PC-3 (cell line): ENCODE data around the gene OR4A5. TPM values are rescaled to one million over a fixed set of nuclear protein-coding genes. Genes with fewer than 3 reads are reported as not detected.
"Not testable (repeated sequence)": the region's sequence is repeated elsewhere in the genome, so short reads cannot be mapped to it uniquely, and the experiment has no call there.

Experiments used
- ATAC-seq: fragments of 200-7000 bp; cut with Tn5 transposase; 2 replicates; pipeline ENCODE4 v1.9.1; 2020; ENCODE audit warnings: mild to moderate bottlenecking, moderate library complexity
- Bru-seq: library from RNA; stranded (reverse); fragments of 400-500 nt; gene quantifications from one replicate; lab custom pipeline; 2021; lab: Mats Ljungman, UMichigan
- BruChase-seq, 2 experiments: library from RNA; stranded (reverse); fragments of 400-500 nt; gene quantifications; one replicate each; lab custom pipeline; 2021; lab: Mats Ljungman, UMichigan
- BruUV-seq: library from RNA; stranded (reverse); fragments of 400-500 nt; replicated peaks from 2 replicates; lab custom pipeline; 2021; lab: Mats Ljungman, UMichigan
- CTCF ChIA-PET: fragments of 300-600 bp; sonication (Branson Sonifier 250); formaldehyde crosslinking; loops from one replicate; lab custom pipeline; 2022; ENCODE audit warnings: antibody characterized with exemption; lab: Charles Lee
- POLR2A ChIA-PET: fragments of 300-600 bp; sonication (Branson Sonifier 250); formaldehyde crosslinking; loops from one replicate; lab custom pipeline; 2022; ENCODE audit warnings: antibody characterized with exemption; ENCODE audit not compliant: unreplicated experiment; lab: Charles Lee
- DNase-seq: peaks from one replicate; pipeline ENCODE4 v3.0.0-alpha.2; 2015
- H2AFZ ChIP-seq: fragments of 300-600 bp; sonication (generic); 2 replicates; pipeline ENCODE4 v1.6.0; 2016; ENCODE audit warnings: antibody characterized with exemption, low read length
- H3F3A ChIP-seq: fragments of 300-600 bp; sonication (generic); one replicate; pipeline ENCODE4 v1.6.0; 2017; ENCODE audit warnings: antibody characterized with exemption, low read length, control low read depth, mild to moderate bottlenecking; ENCODE audit not compliant: unreplicated experiment
- H3K27ac ChIP-seq: fragments of 300-600 bp; sonication (generic); 2 replicates; pipeline ENCODE4 v1.5.1; 2016; ENCODE audit warnings: mild to moderate bottlenecking, low read length
- H3K27me3 ChIP-seq: fragments of 300-600 bp; sonication (generic); 2 replicates; pipeline ENCODE4 v1.6.1; 2016; ENCODE audit warnings: low read length, mixed read lengths
- H3K36me3 ChIP-seq: fragments of 300-600 bp; sonication (generic); 2 replicates; pipeline ENCODE4 v1.6.1; 2016; ENCODE audit warnings: low read depth, mixed run types, low read length, mixed read lengths
- H3K4me1 ChIP-seq: fragments of 300-600 bp; sonication (generic); 2 replicates; pipeline ENCODE4 v1.5.1; 2016; ENCODE audit warnings: low read length; ENCODE audit not compliant: insufficient read depth
- H3K4me2 ChIP-seq: fragments of 300-600 bp; sonication (generic); 2 replicates; pipeline ENCODE4 v1.6.0; 2016; ENCODE audit warnings: low read length
- H3K4me3 ChIP-seq: fragments of 300-600 bp; sonication (generic); 2 replicates; pipeline ENCODE4 v1.5.1; 2016; ENCODE audit warnings: mild to moderate bottlenecking, low read length, mixed read lengths
- H3K79me2 ChIP-seq: fragments of 300-600 bp; sonication (generic); 2 replicates; pipeline ENCODE4 v1.6.1; 2017; ENCODE audit warnings: low read length, mixed read lengths
- H3K9ac ChIP-seq: fragments of 300-600 bp; sonication (generic); 2 replicates; pipeline ENCODE4 v1.6.0; 2016; ENCODE audit warnings: mild to moderate bottlenecking, low read length
- H3K9me2 ChIP-seq: fragments of 300-600 bp; sonication (generic); replicated peaks from 2 replicates; pipeline ENCODE4 v1.6.1; 2016; ENCODE audit warnings: mixed run types, low read length, mixed read lengths
- H3K9me3 ChIP-seq: fragments of 300-600 bp; sonication (generic); 2 replicates; pipeline ENCODE4 v1.6.1; 2016; ENCODE audit warnings: low read length, mixed read lengths
- H4K20me1 ChIP-seq: fragments of 300-600 bp; sonication (generic); 2 replicates; pipeline ENCODE4 v1.6.1; 2016; ENCODE audit warnings: low read length, mixed read lengths
- intact Hi-C: fragments of 100-400 bp; cut with micrococcal nuclease; formaldehyde crosslinking; loops from 2 replicates; pipeline ENCODE4 v1.9.0; 2023
- long read RNA-seq: library from polyadenylated mRNA; unstranded; transcript quantifications from one replicate; pipeline ENCODE4 v2.0.0, GENCODE V29; 2021; ENCODE audit not compliant: unreplicated experiment
- total RNA-seq: library from RNA; depleted of rRNA; stranded (reverse); fragments of >200 nt; gene quantifications from 2 replicates; pipeline ENCODE4 v1.2.3, GENCODE V29; 2014; rRNA removed

The OR4A5 gene
- total RNA-seq, result not detected in 2 replicates
- not detected for Bru-seq, nascent RNA
- BruChase-seq, experiment 1, labeled RNA remaining after a 6-hour chase, result not detected
- not detected for BruChase-seq, experiment 2, labeled RNA remaining after a 2-hour chase
- long read RNA-seq, result 0 reads

DNA sequence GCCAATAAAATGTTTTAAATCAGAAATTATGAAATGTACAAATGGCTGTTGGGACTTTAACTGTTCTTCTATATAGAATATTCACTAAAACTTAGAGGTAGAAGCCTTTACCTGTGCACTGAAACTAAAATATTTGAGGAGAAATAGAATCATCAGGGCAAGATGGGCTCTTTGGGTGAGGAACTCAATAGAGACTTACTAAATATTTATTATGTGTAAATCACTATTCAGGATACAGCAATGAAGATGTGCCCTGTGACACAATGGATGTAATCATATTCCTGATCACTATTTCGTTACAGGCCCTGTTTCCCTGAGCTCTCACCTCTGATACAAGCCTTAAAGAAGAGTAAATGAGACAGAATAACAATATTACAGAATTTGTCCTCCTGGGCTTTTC is at the start of gene OR4A5:
TSS of gene OR4A5 (plus strand) at position 301 of the 400 bp plus-strand sequence. CDS start at position 354, 53 bp downstream.
- intact Hi-C loops, H2AFZ ChIP-seq, H3K9me3 ChIP-seq: not testable (repeated sequence)

GRCh38 chr11:54720094-54720493 is 13.5 kb downstream of the OR4A5 start:
- CTCF ChIA-PET, ATAC-seq, H2AFZ ChIP-seq, H3K79me2 ChIP-seq, POLR2A ChIA-PET, BruUV-seq, DNase-seq, H3K4me2 ChIP-seq, H3F3A ChIP-seq, H4K20me1 ChIP-seq, H3K36me3 ChIP-seq, H3K9me2 ChIP-seq, H3K4me3 ChIP-seq, intact Hi-C loops, H3K27ac ChIP-seq, H3K4me1 ChIP-seq, H3K9ac ChIP-seq, H3K27me3 ChIP-seq: not testable (repeated sequence)
- H3K9me3 ChIP-seq, result peaks cover 11% of the 10 kb centered on the region; the same call in 1 of the 2 replicates

More for the DNA sequence above, at the start of gene OR4A5:
- H3K27ac ChIP-seq, H3F3A ChIP-seq, CTCF ChIA-PET, H3K36me3 ChIP-seq, H4K20me1 ChIP-seq, ATAC-seq, H3K27me3 ChIP-seq, DNase-seq, H3K4me2 ChIP-seq, BruUV-seq, H3K9ac ChIP-seq, POLR2A ChIA-PET, H3K79me2 ChIP-seq, H3K9me2 ChIP-seq, H3K4me3 ChIP-seq, H3K4me1 ChIP-seq: not testable (repeated sequence)

Other genes starting within 250 kb of the OR4A5 start
- gene OR4C46, start 102.8 kb upstream of the OR4A5 start, total RNA-seq, result not detected in 2 replicates